Tibial nerve (tissue), 3 donors: ENCODE measurements around the gene AFF3.

Source experiments
- POLR2A ChIP-seq, 2 donors: fragments of 450-650 bp; IDR thresholded peaks; one replicate each; pipeline ENCODE4 v1.6.1; 2017; ENCODE audit warnings: antibody characterized with exemption in 2 of 2, mild to moderate bottlenecking in 2 of 2, moderate library complexity in 2 of 2
- TF ChIP-seq, protein P1 (sequence below), 5 experiments: fragments of 200-600 bp in 3 of 5; fragments of 450-650 bp in 2 of 5; sonication (generic) in 3 of 5; IDR thresholded peaks; one replicate each; pipeline ENCODE4 v1.5.1; 2016 to 2019; ENCODE audit warnings: antibody characterized with exemption in 5 of 5, mild to moderate bottlenecking in 3 of 5, moderate library complexity in 2 of 5

DNA sequence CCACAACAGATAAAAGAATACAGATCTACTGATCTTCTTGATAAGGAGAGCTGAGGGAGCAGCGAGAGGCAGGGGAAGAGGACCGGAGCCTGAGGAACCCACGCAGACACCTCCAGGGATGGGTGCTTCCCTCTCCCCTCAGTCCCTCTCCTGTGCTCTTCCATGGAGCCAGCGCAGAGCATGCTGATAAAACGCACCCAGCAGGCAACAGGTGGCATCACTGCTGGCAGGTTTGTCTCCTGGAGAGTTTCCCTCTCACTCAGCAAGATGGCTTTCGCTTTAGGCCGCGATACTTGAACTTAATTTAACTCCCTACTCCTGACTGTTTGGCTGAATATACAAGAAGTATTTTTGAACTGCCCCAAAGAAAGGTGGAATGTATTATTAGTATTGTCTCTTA is 489.5 kb downstream of the AFF3 start:
- TF ChIP-seq POLR2A (IDR thresholded peaks at IDR 0.05) = no peak
- TF ChIP-seq, protein P1, sequence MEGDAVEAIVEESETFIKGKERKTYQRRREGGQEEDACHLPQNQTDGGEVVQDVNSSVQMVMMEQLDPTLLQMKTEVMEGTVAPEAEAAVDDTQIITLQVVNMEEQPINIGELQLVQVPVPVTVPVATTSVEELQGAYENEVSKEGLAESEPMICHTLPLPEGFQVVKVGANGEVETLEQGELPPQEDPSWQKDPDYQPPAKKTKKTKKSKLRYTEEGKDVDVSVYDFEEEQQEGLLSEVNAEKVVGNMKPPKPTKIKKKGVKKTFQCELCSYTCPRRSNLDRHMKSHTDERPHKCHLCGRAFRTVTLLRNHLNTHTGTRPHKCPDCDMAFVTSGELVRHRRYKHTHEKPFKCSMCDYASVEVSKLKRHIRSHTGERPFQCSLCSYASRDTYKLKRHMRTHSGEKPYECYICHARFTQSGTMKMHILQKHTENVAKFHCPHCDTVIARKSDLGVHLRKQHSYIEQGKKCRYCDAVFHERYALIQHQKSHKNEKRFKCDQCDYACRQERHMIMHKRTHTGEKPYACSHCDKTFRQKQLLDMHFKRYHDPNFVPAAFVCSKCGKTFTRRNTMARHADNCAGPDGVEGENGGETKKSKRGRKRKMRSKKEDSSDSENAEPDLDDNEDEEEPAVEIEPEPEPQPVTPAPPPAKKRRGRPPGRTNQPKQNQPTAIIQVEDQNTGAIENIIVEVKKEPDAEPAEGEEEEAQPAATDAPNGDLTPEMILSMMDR (IDR thresholded peaks at IDR 0.05) = no peak
